ENCODE measurements around the gene ZNF26.

ZNF26 gene

GRCh38 chr12:133073836-133074235 is 87.7 kb downstream of the ZNF26 start:
- Histone ChIP-seq H3K4me1 (ENCODE audit: insufficient read depth, low read length) (no peaks in the 10 kb centered on the region), H3K79me2 (ENCODE audit: insufficient read depth, low read length) (no peaks in the 10 kb centered on the region), H2AFZ (ENCODE audit: low read depth, low read length) (no peak overlapping the region), H3K27me3 (ENCODE audit: insufficient read depth, low read length, poor library complexity) (no peaks in the 10 kb centered on the region), H3K36me3 (ENCODE audit: insufficient read depth, low read length) (no peaks in the 10 kb centered on the region), H3K27ac (ENCODE audit: low read length) (no peak overlapping the region), H3K9me3 (ENCODE audit: insufficient read depth, low read length, severe bottlenecking) (peaks cover 40% of the 10 kb centered on the region), H4K20me1 (ENCODE audit: insufficient read depth, low read length) (no peaks in the 10 kb centered on the region), H3K9ac (ENCODE audit: low read depth, low read length) (no peak overlapping the region), H3K4me3 (ENCODE audit: low read depth in 1 of 2, low read length in 2 of 2) (no peak overlapping the region), H3K4me2 (ENCODE audit: insufficient read depth, low read length) (no peak overlapping the region)
- TF ChIP-seq, protein P1, sequence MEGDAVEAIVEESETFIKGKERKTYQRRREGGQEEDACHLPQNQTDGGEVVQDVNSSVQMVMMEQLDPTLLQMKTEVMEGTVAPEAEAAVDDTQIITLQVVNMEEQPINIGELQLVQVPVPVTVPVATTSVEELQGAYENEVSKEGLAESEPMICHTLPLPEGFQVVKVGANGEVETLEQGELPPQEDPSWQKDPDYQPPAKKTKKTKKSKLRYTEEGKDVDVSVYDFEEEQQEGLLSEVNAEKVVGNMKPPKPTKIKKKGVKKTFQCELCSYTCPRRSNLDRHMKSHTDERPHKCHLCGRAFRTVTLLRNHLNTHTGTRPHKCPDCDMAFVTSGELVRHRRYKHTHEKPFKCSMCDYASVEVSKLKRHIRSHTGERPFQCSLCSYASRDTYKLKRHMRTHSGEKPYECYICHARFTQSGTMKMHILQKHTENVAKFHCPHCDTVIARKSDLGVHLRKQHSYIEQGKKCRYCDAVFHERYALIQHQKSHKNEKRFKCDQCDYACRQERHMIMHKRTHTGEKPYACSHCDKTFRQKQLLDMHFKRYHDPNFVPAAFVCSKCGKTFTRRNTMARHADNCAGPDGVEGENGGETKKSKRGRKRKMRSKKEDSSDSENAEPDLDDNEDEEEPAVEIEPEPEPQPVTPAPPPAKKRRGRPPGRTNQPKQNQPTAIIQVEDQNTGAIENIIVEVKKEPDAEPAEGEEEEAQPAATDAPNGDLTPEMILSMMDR (IDR thresholded peaks at IDR 0.05; ENCODE audit: borderline replicate concordance, extremely low read depth, low read length, poor library complexity, severe bottlenecking), result no peak
- TF ChIP-seq EZH2 (IDR thresholded peaks at IDR 0.05; ENCODE audit: borderline replicate concordance, low read depth, low read length, severe bottlenecking), result no peak
- no peak for ATAC-seq (ENCODE audit: insufficient read depth, low read depth)
- no peak for DNase-seq
